ENCODE data around the gene CNN3. TPM values are rescaled to one million over a fixed set of nuclear protein-coding genes. Genes with fewer than 3 reads are reported as not detected.

Gene CNN3
- total RNA-seq, 2 experiments from 2014 or later = 12.8 to 12.9 TPM

- Mint-ChIP-seq H3K36me3 (ENCODE audit: low read depth) (peaks cover 3% of the 10 kb centered on the region), H3K27me3 (no peaks in the 10 kb centered on the region), H3K4me3 (no peak overlapping the region), H3K4me1 (ENCODE audit: low read depth) (no peaks in the 10 kb centered on the region), H3K9me3 (no peaks in the 10 kb centered on the region), H3K27ac (no peak overlapping the region)
- no peak for ATAC-seq
- no peak for TF ChIP-seq CTCF (IDR thresholded peaks at IDR 0.05)
- CTCF ChIA-PET = no interaction called here
- POLR2A ChIA-PET = interaction anchor here (0.6 kb wide), 1 partner anchor 155 kb away, joined by 3 read pairs; no protein-coding TSS in a partner anchor
- intact Hi-C loops (cut with micrococcal nuclease) = no loop called here
- no peak for DNase-seq
These were observed 28.2 kb downstream of the CNN3 start for GRCh38 chr1:94898491-94899385.

- Mint-ChIP-seq H3K36me3 (ENCODE audit: low read depth) (peaks cover 3% of the 10 kb centered on the region), H3K9me3 (no peaks in the 10 kb centered on the region), H3K27me3 (no peaks in the 10 kb centered on the region), H3K4me1 (ENCODE audit: low read depth) (no peaks in the 10 kb centered on the region), H3K4me3 (no peak overlapping the region), H3K27ac (no peak overlapping the region)
- POLR2A ChIA-PET = interaction anchor here (0.7 kb wide), 1 partner anchor 541 kb away, joined by 3 read pairs; no protein-coding TSS in a partner anchor
- no peak for TF ChIP-seq CTCF (IDR thresholded peaks at IDR 0.05)
- ATAC-seq (no peak), DNase-seq (no peak)
- intact Hi-C loops (cut with micrococcal nuclease) = no loop called here
- CTCF ChIA-PET = no interaction called here
These were observed 31.4 kb downstream of the CNN3 start for GRCh38 chr1:94895518-94895917.

- no peak overlapping the region for H3K27ac Mint-ChIP-seq
- intact Hi-C loops (cut with micrococcal nuclease) = no loop called here
- H3K4me1 Mint-ChIP-seq (ENCODE audit: low read depth) = no peaks in the 10 kb centered on the region
- DNase-seq (no peak), ATAC-seq (no peak)
- peaks cover 3% of the 10 kb centered on the region for H3K36me3 Mint-ChIP-seq (ENCODE audit: low read depth)
- CTCF ChIA-PET = no interaction called here
- H3K27me3 Mint-ChIP-seq = peaks cover 2% of the 10 kb centered on the region
- no peaks in the 10 kb centered on the region for H3K9me3 Mint-ChIP-seq
- no peak for TF ChIP-seq CTCF (IDR thresholded peaks at IDR 0.05)
- POLR2A ChIA-PET = no interaction called here
- no peak overlapping the region for H3K4me3 Mint-ChIP-seq
These were observed 32.3 kb downstream of the CNN3 start for GRCh38 chr1:94894630-94895029.

- H3K9me3 Mint-ChIP-seq = no peaks in the 10 kb centered on the region
- no peaks in the 10 kb centered on the region for H3K4me1 Mint-ChIP-seq (ENCODE audit: low read depth)
- ATAC-seq (no peak), DNase-seq (no peak)
- intact Hi-C loops (cut with micrococcal nuclease) = no loop called here
- peaks cover 3% of the 10 kb centered on the region for H3K36me3 Mint-ChIP-seq (ENCODE audit: low read depth)
- CTCF ChIA-PET = interaction anchor here (1.2 kb wide), 1 partner anchor 10 kb away, joined by 3 read pairs; no protein-coding TSS in a partner anchor
- H3K27me3 Mint-ChIP-seq = peaks cover 2% of the 10 kb centered on the region
- TF ChIP-seq CTCF (IDR thresholded peaks at IDR 0.05) = no peak
- H3K27ac Mint-ChIP-seq = no peak overlapping the region
- H3K4me3 Mint-ChIP-seq = no peak overlapping the region
- POLR2A ChIA-PET = no interaction called here
These were observed 34.2 kb downstream of the CNN3 start for GRCh38 chr1:94892604-94893254.

DNA sequence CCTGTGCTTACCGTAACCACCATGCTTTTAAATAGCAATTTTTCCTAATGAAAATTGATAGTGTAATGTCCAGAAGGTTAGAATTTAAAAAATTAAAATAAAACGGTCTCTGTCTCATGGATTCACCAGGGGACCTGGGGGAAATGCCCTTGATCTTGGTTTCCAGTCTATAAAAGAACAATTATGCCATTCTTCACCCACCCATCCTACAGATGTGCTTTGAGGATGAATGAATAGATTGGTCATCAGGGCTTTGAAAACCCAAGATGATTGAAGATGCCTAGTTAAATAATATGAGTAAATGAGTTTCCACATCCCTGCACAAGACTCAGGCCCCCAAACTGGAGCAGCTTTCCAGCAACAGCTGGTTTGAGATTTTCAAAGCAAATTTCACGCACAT lies 38.7 kb downstream of the CNN3 start:
- no peak for TF ChIP-seq CTCF (IDR thresholded peaks at IDR 0.05)
- Mint-ChIP-seq H3K36me3 (ENCODE audit: low read depth) (no peaks in the 10 kb centered on the region), H3K27ac (no peak overlapping the region), H3K9me3 (no peaks in the 10 kb centered on the region), H3K4me3 (no peak overlapping the region), H3K27me3 (peaks cover 2% of the 10 kb centered on the region), H3K4me1 (ENCODE audit: low read depth) (peaks cover 9% of the 10 kb centered on the region)
- intact Hi-C loops (cut with micrococcal nuclease) = no loop called here
- POLR2A ChIA-PET = no interaction called here
- ATAC-seq (no peak), DNase-seq (no peak)
- CTCF ChIA-PET = no interaction called here

All from activated CD8-positive, alpha-beta T cell treated with anti-CD3 and anti-CD28 coated beads for 36 hours (primary cell).